Heart right ventricle (tissue), 16 donors: Measurements from ENCODE around the gene TBXAS1. TPM values are rescaled to one million over a fixed set of nuclear protein-coding genes. Genes with fewer than 3 reads are reported as not detected.

ENCODE experiments used
- ATAC-seq, 8 donors: fragments of 200-7000 bp; cut with Tn5 transposase; one replicate each; pipeline ENCODE4 v1.9.1; 2020; ENCODE audit warnings: mild to moderate bottlenecking in 8 of 8, moderate library complexity in 8 of 8, moderate number of reproducible peaks in 1 of 8
- DNase-seq, 2 donors: peaks; one replicate each; pipeline ENCODE4 v3.0.0-alpha.2; 2020
- H3K27ac ChIP-seq, 10 donors: fragments of 200-600 bp; sonication (generic) in 2 of 10; one replicate each; pipeline versions ENCODE4 v1.5.0 to v1.8.0; 2020 to 2022; ENCODE audit warnings: mild to moderate bottlenecking in 3 of 10
- H3K27me3 ChIP-seq, 7 donors: fragments of 200-600 bp; one replicate each; pipeline ENCODE4 v1.8.0; 2021 to 2022; ENCODE audit warnings: mild to moderate bottlenecking in 2 of 7
- H3K36me3 ChIP-seq, 9 donors: fragments of 200-600 bp; sonication (generic) in 1 of 9; one replicate each; pipeline versions ENCODE4 v1.5.0 to v1.8.0; 2020 to 2022; ENCODE audit warnings: mild to moderate bottlenecking in 2 of 9
- H3K4me1 ChIP-seq, 9 donors: fragments of 200-600 bp; sonication (generic) in 1 of 9; one replicate each; pipeline versions ENCODE4 v1.5.0 to v1.8.0; 2020 to 2022; ENCODE audit warnings: mild to moderate bottlenecking in 4 of 9
- H3K4me3 ChIP-seq, 10 donors: fragments of 200-600 bp; sonication (generic) in 2 of 10; one replicate each; pipeline versions ENCODE4 v1.5.0 to v1.8.0; 2020 to 2022; ENCODE audit warnings: mild to moderate bottlenecking in 7 of 10, moderate library complexity in 2 of 10
- H3K9me3 ChIP-seq, 11 donors: fragments of 200-600 bp in 10 of 11; sonication (generic) in 2 of 11; one replicate each; pipeline versions ENCODE4 v1.5.0 to v1.8.0; 2013 to 2022; ENCODE audit warnings: mild to moderate bottlenecking in 2 of 11, control low read depth in 1 of 11, moderate library complexity in 1 of 11
- CTCF ChIP-seq, 9 donors: fragments of 200-600 bp; sonication (generic) in 2 of 9; IDR thresholded peaks; one replicate each; pipeline versions ENCODE4 v1.5.0 to v1.8.0; 2021 to 2022; ENCODE audit warnings: antibody characterized with exemption in 9 of 9, mild to moderate bottlenecking in 5 of 9, moderate library complexity in 1 of 9
- WGBS, 2 donors: extraction: QIAGEN DNeasy Blood & Tissue Kit; methylation state at CpG; one replicate each; pipeline ENCODE4 v1.1.7; 2013; ENCODE audit warnings: inconsistent platforms in 1 of 2; 5-methylcytosine and 5-hydroxymethylcytosine counted together
- intact Hi-C, 10 donors: fragments of 100-400 bp; cut with DNase I; formaldehyde crosslinking; loops; one replicate each; pipeline versions ENCODE4 v1.11.1 to v1.14.2; 2022
- polyA plus RNA-seq, 2 donors: library from polyadenylated mRNA; stranded (reverse); fragments of 200-250 nt; gene quantifications; one replicate each; pipeline ENCODE4 v1.2.3, GENCODE V29; 2013
- total RNA-seq, 10 donors: library from RNA; stranded (reverse); fragmentation: NEBNext Ultra II Directional in 3 of 10; extraction: Animal tissue kit (Norgen Biotek cat#: 25700) in 3 of 10; gene quantifications; one replicate each; pipeline versions ENCODE4 v1.2.1 to v1.2.4, GENCODE V29; 2021 to 2023
- donor health status: Arrhythmogenic right ventricular cardiomyopathy.
- donor health status: ischemic (EF 13 %, LVEDD 7.1; RV severe dilation, severe dysfunction).
- donor health status: healthy with polysubstance abuse.
- donor health status: DM: no; HTN: yes; CAD: no.
- donor health status: DM: no; HTN: no; CAD: no.
- donor health status: ischemic (EF 25% LVEDD 6.9; RV normal size, moderate dysfunction).
- donor health status: ischemic (EF 25% LVEDD 5.7; RV mildly dilated, moderate dysfunction).
- donor health status: healthy.
- donor health status: DM: yes; HTN: yes; CAD: no.
- donor health status: Ischemic cardiomyopathy.
- donor health status: ischemic (EF 35%, LVEDD 5.7; RV mildly dilated, moderate dysfunction).
- donor health status: nonischemic (EF 11% LVEDD 7.7; RV severe dilation, severe dysfunction).
- donor health status: DM: yes; HTN: yes; CAD: no.
- donor health status: PGD.
- donor health status: ischemic (EF 29% LVEDD 5.4; RV normal size, mild dysfunction).
- donor health status: nonischemic (EF 23%, LVEDD 6.1; RV moderate dilation, normal function).

Gene TBXAS1
- total and polyA plus RNA-seq, 12 donors: 1.7 to 17.7 (median 3.7) TPM

DNA sequence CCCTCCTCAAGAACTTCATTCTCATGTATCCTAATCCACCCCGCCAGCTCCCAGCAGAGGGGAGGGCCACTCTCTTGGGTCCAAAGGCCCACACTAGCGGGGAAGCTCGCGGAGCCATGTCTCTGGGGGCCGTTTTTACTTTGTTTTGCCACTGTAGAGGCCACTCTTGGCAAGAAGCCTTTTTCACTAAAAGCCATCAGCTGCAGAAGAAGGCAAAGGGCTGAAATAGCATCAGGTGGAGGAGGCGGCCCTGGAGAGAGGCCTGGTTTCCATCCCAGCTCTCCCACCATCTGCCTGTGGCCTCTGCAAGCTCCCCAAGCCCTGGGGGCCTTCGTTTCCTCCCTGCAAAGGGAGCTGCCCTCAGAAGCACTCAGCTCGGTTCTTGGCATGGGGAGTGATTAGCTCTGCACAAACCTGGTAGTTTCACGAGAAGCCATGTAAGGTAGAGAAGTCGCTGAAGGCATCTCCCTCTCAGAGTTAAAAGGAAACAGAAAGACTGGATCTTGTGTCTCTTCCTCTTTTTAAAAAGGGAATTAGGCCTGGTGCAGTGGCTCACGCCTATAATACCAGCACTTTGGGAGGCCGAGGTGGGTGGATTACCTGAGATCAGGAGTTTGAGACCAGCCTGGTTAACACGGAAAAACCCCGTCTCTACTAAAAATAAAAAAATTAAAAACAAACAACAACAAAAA is 163.4 kb downstream of the TBXAS1 start:
- DNase-seq (no peak), ATAC-seq (no peak)
- intact Hi-C loops: loop anchor here in 3 of 10 donors (10.0 kb wide), 3 partner anchors 178 to 218 kb away; partner anchors contain the start of gene HIPK2 (in 1 of the 3)
- no peaks in the 10 kb centered on the region for H3K27me3 ChIP-seq
- peaks cover 0 to 9% (median 0%) of the 10 kb centered on the region in 9 donors for H3K4me1 ChIP-seq
- no peak overlapping the region for H3K4me3 ChIP-seq
- H3K36me3 ChIP-seq: no peaks in the 10 kb centered on the region
- no peaks in the 10 kb centered on the region for H3K9me3 ChIP-seq
- H3K27ac ChIP-seq: no peak overlapping the region
- 79 to 84% methylated on average over 14 of the region's 14 CpGs for WGBS, 2 donors
- TF ChIP-seq CTCF (IDR thresholded peaks at IDR 0.05): no peak

- intact Hi-C loops: loop anchor here in 3 of 10 donors (10.0 kb wide), 3 partner anchors 178 to 218 kb away; partner anchors contain the start of gene HIPK2 (in 1 of the 3)
- Histone ChIP-seq H3K36me3 (no peaks in the 10 kb centered on the region), H3K4me3 (no peak overlapping the region), H3K27me3 (no peaks in the 10 kb centered on the region), H3K9me3 (no peaks in the 10 kb centered on the region), H3K4me1 (peaks cover 0 to 9% (median 0%) of the 10 kb centered on the region in 9 donors), H3K27ac (no peak overlapping the region)
- ATAC-seq: no peak
- 96 to 97% methylated on average over 8 of the region's 8 CpGs for WGBS, 2 donors
- TF ChIP-seq CTCF (IDR thresholded peaks at IDR 0.05): no peak
- no peak for DNase-seq
Measured at GRCh38 chr7:139993169-139993568, 164.1 kb downstream of the TBXAS1 start.

GRCh38 chr7:139993592-139993991 is 164.5 kb downstream of the TBXAS1 start:
- TF ChIP-seq CTCF (IDR thresholded peaks at IDR 0.05): no peak
- WGBS, 2 donors: 98 to 99% methylated on average over 2 of the region's 2 CpGs
- H3K27ac ChIP-seq: no peak overlapping the region
- no peaks in the 10 kb centered on the region for H3K27me3 ChIP-seq
- DNase-seq (no peak), ATAC-seq (no peak)
- no peak overlapping the region for H3K4me3 ChIP-seq
- H3K9me3 ChIP-seq: no peaks in the 10 kb centered on the region
- intact Hi-C loops: loop anchor here in 3 of 10 donors (10.0 kb wide), 3 partner anchors 179 to 219 kb away; partner anchors contain the start of gene HIPK2 (in 1 of the 3)
- H3K4me1 ChIP-seq: peaks cover 0 to 9% (median 0%) of the 10 kb centered on the region in 9 donors
- no peaks in the 10 kb centered on the region for H3K36me3 ChIP-seq

DNA sequence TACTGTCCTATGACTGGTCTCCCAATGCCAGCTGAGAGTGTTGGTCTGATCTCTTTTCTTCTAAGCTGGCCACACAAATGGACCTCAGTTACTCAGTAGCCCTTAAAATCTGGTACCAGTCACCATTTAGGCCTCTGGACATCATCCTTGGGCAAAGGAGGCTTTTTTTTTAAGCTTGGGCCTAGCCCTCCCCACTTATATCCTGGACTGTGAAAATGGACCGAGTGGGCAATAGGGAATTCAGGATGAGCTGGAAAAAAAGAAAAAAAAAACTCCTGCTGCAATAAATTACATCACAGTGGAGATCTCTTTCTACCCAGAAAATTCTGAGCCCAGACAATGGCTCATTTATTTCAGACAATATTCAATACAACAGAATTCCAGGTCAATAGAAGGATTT is 165.3 kb downstream of the TBXAS1 start:
- no peak for TF ChIP-seq CTCF (IDR thresholded peaks at IDR 0.05)
- Histone ChIP-seq H3K4me3 (no peak overlapping the region), H3K36me3 (no peaks in the 10 kb centered on the region), H3K4me1 (peaks cover 0 to 9% (median 0%) of the 10 kb centered on the region in 9 donors), H3K27ac (no peak overlapping the region), H3K9me3 (no peaks in the 10 kb centered on the region), H3K27me3 (no peaks in the 10 kb centered on the region)
- ATAC-seq: no peak
- DNase-seq: no peak
- WGBS, 2 donors: 74 to 83% methylated on average over 1 of the region's 1 CpG
- intact Hi-C loops: loop anchor here in 3 of 10 donors (10.0 kb wide), 3 partner anchors 180 to 220 kb away; partner anchors contain the start of gene HIPK2 (in 1 of the 3)
